SKM-1 (cell line): Measurements from ENCODE around the gene GTPBP6.
"Not testable (repeated sequence)": the region's sequence is repeated elsewhere in the genome, so short reads cannot be mapped to it uniquely, and the experiment has no call there.

Experiments
- DNase-seq: peaks from one replicate; lab custom pipeline; 2025; ENCODE audit not compliant: unreplicated experiment; lab: John Stamatoyannopoulos, UW

The GTPBP6 gene

DNA sequence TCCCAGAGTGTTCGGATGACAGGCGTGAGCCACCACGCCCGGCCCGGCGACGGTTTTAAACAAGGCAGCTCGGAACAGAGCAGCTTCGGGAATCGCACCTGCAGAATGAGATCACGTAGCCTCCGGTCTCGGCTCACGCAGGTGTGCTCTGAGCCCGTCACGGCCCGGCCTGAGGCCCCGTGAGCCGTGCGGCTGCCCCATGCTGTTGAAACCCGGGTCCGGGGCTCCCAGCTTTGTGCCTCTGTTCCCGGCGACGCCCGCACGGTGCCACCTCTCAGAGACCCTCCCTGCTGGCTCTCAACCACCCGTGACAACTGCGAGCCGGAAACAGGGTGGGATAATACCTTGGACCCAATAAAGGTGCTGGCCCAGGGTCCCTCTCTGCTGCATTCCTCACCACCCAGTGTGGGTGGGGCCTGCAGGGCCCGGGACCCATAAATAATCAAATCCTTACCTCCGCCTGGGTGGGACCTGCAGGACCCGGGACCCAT, 50.8 kb downstream of the GTPBP6 start:
- no peak for DNase-seq

DNA sequence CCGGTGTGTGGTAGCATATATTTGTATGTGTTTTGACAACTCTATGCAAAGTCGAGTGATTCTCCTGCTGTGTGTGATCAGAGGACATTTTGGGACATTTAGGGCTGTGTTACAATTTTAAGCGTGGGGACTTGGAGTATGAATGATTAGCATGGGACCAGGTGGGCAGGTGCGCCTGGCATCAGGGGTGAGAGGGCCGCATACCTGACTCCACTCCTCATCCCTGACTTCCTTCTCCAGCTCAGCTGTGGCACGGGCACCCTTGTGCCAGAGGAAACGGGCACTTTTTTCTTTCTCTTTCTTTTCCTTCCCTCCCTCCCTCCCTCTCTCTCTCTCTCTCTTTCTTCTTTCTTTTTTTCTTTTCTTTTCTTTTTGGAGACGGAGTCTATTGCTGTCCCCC, 53.1 kb downstream of the GTPBP6 start:
- DNase-seq, result no peak

- no peak for DNase-seq
These were observed 53.8 kb downstream of the GTPBP6 start for GRCh38 chrX:264634-265455.

DNA sequence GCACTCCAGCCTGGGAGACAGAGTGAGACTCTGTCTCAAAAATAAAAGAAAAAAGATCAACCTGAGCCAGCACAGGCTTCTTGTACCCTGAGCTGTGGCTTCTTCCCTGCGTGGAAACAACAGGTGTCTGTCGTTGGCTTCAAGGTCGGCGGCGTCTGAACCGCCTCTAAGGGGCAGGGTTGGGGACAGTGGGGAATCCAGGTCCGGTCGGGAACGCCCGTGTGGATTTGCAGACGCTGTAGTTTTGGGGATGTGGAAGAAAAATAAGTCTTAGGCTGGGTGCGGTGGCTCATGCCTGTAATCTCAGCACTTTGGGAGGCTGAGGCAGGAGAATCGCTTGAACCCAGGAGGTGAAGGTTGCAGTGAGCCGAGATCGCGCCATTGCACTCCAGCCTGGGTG, 54.6 kb downstream of the GTPBP6 start:
- DNase-seq, result not testable (repeated sequence)

- DNase-seq, result no peak
These were observed 56.2 kb downstream of the GTPBP6 start for GRCh38 chrX:262381-262909.

DNA sequence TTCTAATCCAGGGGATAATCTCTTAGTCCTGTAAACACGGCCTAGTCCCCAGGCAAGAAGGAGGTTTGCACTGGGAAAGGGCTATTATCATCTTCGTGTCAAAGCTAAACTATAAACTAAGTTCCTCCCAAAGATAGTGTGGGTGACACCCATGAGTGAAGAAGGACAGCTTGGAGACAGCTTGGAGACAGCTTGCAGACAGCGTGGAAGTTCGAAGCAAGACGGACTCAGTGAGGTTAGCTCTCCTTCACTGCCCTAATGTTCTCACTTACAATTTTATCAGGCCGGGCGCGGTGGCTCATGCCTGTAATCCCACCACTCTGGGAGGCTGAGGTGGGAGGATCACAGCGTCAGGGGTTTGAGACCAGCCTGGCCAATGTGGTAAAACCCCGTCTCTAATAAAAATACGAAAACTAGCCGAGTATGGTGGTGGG, 56.7 kb downstream of the GTPBP6 start:
- DNase-seq, result no peak

DNA sequence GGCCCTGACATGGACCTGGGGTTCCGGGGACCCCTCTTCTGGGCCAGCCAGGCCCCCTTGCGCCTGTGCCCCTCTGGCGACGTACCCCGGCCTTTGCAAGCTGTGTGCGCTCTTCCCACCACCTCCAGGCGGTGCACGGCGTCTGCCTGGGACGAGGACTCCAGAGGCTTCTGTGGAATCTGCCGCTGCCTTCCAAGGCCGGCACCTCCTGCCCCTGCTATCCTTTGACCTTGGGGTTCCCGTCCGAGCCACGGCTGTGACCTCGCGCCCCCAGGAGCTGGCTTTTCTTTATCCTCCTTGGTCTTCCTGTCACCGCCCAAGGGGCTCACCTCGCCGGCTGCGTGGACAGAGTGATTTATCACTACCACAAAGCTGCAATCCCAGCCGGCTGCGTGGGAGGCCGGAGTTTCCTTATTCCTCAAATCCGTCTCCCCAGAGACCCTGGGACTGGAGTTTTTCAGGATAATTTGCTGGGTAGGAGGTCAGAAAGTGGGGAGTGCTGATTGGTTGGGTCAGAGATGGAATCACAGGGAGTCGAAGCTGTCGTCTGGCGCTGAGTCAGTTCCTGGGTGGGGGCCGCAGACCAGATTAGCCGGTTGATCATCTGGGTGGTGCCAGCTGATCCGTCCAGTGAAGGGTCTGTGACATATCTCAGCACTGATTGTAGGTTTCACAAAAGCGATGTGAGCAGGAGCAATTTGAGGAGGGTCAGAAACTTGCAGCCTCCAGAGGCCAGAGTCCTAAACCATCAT, 57.3 kb downstream of the GTPBP6 start:
- no peak for DNase-seq

DNA sequence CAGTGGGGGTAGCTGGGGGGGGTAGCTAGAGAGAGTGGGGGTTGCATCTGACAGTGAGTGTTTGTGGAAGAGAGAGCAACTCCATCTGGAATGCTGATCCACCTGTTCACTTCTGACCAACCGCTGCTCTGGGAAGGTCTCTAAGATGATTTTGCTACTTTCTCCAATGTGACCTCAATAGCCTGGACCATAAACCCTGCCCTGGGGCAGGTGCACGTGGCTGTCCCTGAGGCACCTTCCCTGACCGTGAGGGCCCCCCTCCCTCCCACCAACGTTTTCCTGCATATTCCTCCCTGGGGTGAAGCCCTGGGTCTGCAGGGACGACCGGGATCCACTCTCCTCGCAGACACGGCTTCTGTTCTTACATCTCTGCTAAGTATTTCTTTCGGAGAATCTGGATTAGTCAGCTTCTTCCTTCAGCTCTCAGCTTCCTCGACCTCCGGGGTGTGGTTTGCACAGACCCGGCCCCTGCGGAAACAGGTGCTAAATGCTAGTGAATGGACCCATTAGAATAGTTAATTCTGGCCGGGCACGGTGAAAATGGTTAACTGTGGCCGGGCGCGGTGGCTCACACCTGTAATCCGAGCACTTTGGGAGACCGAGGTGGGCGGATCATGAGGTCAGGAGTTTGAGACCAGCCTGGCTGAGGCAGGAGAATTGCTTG, 58.8 kb downstream of the GTPBP6 start:
- no peak for DNase-seq

GRCh38 chrX:258291-259040, 60.1 kb downstream of the GTPBP6 start:
- DNase-seq, result no peak

DNA sequence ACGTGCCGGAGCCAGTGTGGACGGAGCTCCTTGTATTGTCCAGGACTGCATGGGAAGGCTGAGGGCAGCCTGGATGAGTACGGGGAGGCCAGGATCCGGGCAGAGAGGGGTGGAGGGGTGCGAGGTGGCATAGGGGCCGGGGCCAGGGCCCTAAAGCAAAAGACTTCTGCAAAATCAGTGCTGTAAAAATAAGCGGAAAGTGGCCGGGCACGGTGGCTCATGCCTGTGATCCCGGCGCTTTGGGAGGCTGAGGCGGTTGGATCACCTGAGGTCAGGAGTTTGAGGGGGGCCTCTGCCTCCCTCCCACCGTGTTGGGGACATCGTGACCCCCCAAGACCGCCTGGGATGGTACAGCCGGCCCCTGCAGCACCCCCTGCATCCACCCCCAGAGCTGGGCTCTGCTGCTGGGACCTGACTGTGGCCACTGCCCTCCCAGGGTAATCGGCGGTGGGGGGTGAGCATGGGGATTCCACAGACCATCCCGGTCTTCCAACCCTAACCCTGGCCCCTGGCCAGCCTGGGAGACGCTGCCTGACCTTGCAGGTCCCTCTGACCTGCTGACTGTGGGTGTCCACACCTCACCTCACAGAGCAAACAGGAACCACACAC, 60.8 kb downstream of the GTPBP6 start:
- no peak for DNase-seq

GRCh38 chrX:257054-257453, 61.5 kb downstream of the GTPBP6 start:
- DNase-seq, result not testable (repeated sequence)

GRCh38 chrX:255923-256331, 62.7 kb downstream of the GTPBP6 start:
- DNase-seq, result no peak
